HL-60 (cell line): ENCODE results near the gene KCNC1.

Experiments used
- GABPA ChIP-seq: IDR thresholded peaks from 2 replicates; pipeline ENCODE4 v1.6.1; 2012; ENCODE audit warnings: low read depth
- POLR2AphosphoS5 ChIP-seq: IDR thresholded peaks from 2 replicates; pipeline ENCODE4 v1.6.1; 2012; ENCODE audit warnings: low read depth
- TF ChIP-seq, protein P1 (sequence below): IDR thresholded peaks from one replicate; pipeline ENCODE4 v1.5.1; 2011; ENCODE audit warnings: low read length, control low read depth, inconsistent platforms; ENCODE audit not compliant: insufficient read depth
- TF ChIP-seq, protein P2 (sequence below): IDR thresholded peaks from 2 replicates; pipeline ENCODE4 v1.6.1; 2012; ENCODE audit warnings: low read depth; ENCODE audit not compliant: insufficient replicate concordance

DNA sequence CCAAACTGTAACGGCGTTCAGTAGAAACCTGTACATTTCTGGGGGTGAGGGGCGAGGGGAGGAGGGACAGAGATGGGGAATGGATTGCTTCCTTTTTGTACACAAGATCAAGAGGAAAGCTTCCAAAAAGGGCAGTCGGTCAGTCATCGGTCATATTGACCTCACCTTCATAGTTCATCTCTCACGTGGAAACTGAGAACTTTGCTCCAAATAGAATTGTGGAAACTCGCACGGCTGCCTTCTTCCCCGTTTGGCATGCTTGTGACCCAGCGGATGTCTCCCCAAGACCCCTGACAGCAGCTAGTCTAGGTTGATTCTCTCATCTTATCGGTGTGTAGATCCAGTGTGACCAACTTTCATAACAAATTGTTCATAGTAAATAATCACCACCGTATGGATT is 47.6 kb downstream of the KCNC1 start:
- TF ChIP-seq, protein P1, sequence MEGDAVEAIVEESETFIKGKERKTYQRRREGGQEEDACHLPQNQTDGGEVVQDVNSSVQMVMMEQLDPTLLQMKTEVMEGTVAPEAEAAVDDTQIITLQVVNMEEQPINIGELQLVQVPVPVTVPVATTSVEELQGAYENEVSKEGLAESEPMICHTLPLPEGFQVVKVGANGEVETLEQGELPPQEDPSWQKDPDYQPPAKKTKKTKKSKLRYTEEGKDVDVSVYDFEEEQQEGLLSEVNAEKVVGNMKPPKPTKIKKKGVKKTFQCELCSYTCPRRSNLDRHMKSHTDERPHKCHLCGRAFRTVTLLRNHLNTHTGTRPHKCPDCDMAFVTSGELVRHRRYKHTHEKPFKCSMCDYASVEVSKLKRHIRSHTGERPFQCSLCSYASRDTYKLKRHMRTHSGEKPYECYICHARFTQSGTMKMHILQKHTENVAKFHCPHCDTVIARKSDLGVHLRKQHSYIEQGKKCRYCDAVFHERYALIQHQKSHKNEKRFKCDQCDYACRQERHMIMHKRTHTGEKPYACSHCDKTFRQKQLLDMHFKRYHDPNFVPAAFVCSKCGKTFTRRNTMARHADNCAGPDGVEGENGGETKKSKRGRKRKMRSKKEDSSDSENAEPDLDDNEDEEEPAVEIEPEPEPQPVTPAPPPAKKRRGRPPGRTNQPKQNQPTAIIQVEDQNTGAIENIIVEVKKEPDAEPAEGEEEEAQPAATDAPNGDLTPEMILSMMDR: no peak
- TF ChIP-seq POLR2AphosphoS5 (no peak), GABPA (no peak)
- TF ChIP-seq, protein P2, sequence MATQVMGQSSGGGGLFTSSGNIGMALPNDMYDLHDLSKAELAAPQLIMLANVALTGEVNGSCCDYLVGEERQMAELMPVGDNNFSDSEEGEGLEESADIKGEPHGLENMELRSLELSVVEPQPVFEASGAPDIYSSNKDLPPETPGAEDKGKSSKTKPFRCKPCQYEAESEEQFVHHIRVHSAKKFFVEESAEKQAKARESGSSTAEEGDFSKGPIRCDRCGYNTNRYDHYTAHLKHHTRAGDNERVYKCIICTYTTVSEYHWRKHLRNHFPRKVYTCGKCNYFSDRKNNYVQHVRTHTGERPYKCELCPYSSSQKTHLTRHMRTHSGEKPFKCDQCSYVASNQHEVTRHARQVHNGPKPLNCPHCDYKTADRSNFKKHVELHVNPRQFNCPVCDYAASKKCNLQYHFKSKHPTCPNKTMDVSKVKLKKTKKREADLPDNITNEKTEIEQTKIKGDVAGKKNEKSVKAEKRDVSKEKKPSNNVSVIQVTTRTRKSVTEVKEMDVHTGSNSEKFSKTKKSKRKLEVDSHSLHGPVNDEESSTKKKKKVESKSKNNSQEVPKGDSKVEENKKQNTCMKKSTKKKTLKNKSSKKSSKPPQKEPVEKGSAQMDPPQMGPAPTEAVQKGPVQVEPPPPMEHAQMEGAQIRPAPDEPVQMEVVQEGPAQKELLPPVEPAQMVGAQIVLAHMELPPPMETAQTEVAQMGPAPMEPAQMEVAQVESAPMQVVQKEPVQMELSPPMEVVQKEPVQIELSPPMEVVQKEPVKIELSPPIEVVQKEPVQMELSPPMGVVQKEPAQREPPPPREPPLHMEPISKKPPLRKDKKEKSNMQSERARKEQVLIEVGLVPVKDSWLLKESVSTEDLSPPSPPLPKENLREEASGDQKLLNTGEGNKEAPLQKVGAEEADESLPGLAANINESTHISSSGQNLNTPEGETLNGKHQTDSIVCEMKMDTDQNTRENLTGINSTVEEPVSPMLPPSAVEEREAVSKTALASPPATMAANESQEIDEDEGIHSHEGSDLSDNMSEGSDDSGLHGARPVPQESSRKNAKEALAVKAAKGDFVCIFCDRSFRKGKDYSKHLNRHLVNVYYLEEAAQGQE: no peak
